ENCODE results near the gene NRG2. TPM values are rescaled to one million over a fixed set of nuclear protein-coding genes. Genes with fewer than 3 reads are reported as not detected.

The NRG2 gene
- polyA plus RNA-seq, 2 of the 4 experiments (the other 2 are of a cell fraction) = 1.0 to 1.1 TPM

DNA sequence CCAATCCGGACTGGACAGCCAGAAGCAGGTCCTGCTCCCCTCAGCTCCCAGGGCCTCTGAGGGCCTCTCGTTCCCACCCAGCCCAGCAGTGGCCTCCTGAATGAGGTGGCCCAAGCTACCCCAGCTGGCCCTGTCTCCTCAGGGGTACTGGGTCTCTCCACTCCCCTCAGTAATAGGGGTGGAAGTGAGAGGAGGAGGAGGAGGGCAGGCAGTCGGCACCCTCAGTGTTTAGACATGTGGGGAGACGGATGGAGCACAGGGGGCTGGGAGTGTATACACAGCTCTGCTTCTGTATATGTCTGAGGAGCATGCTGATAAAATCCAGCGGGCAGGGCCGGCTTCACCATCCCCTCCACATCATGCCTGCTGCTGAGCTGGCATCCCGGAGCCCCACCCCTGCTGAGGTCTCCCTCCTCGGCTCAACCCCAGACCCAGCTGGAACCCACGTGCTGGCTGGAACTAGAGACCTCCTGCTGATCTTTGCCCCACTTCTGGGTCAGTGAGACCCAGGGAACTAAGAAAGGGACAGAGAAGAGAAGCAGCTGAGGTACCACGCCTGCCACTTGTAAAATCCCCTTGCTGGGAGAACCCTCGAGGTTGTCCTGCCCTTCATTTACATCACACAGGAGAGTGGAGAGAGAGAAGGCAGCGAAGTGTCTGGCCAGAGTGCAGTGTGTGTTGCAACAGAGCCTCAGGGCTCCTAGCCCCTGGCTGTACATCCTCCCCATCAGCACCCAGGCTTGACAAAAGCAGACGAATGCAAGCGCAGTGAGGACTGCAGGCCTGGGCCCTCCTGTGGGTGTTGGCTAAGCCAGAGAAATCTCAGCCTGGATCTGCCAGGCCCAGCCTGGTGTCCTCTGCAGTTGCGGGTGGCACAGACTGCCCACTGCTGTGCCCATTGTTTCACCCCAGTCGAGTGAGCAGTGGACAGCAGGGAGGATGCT lies 170.0 kb downstream of the NRG2 start:
- DNase-seq (ENCODE audit: low read depth in 1 of 2, low spot score in 1 of 2) (no peak), ATAC-seq (no peak), FAIRE-seq (no peak)
- H3K4me2 ChIP-seq = no peak overlapping the region
- ChIA-PET POLR2A (no interaction called here), CTCF (interaction anchor here (0.8 to 3.5 kb wide), 10 partner anchors 8 to 107 kb away, joined by 3 to 22 read pairs (median 4); no protein-coding TSS in a partner anchor)
- TF ChIP-seq EHF (CRISPR knock-in tag; IDR thresholded peaks at IDR 0.05) (no peak), JUN (IDR thresholded peaks at IDR 0.05) (no peak), REST (IDR thresholded peaks at IDR 0.05) (no peak), HDAC2 (IDR thresholded peaks at IDR 0.05) (no peak), POLR2AphosphoS2 (conservative IDR thresholded peaks at IDR 0.05; ENCODE audit: low read length) (no peak), ATOH8 (CRISPR knock-in tag; IDR thresholded peaks at IDR 0.05; ENCODE audit: low read depth) (no peak), HMGXB4 (CRISPR knock-in tag; IDR thresholded peaks at IDR 0.05; ENCODE audit: borderline replicate concordance) (no peak), NPAS2 (CRISPR knock-in tag; IDR thresholded peaks at IDR 0.05; ENCODE audit: borderline replicate concordance) (no peak), ZNF302 (CRISPR knock-in tag; IDR thresholded peaks at IDR 0.05) (no peak), CBX2 (IDR thresholded peaks at IDR 0.05; ENCODE audit: borderline replicate concordance, low read depth) (no peak), ZSCAN20 (CRISPR knock-in tag; IDR thresholded peaks at IDR 0.05) (no peak), FOSL2 (IDR thresholded peaks at IDR 0.05) (no peak), FOSL2 (CRISPR knock-in tag; IDR thresholded peaks at IDR 0.05) (no peak), CHD4 (IDR thresholded peaks at IDR 0.05; ENCODE audit: borderline replicate concordance) (no peak), RFX5 (IDR thresholded peaks at IDR 0.05) (no peak), NR3C1 (IDR thresholded peaks at IDR 0.05) (no peak)
- TF ChIP-seq, protein P1, sequence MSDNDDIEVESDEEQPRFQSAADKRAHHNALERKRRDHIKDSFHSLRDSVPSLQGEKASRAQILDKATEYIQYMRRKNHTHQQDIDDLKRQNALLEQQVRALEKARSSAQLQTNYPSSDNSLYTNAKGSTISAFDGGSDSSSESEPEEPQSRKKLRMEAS (IDR thresholded peaks at IDR 0.05) = no peak
- H3K4me3 ChIP-seq = no peak overlapping the region
- peaks cover 3% of the 10 kb centered on the region; the same call in 1 of the 3 replicates for H3K9me3 ChIP-seq
- H3K27ac ChIP-seq = no peak overlapping the region
- 48% methylated on average over 13 of the region's 16 CpGs for WGBS (ENCODE audit: missing lambda C conversion rate)
- H3K4me1 ChIP-seq = 0 out of 3 replicates have a peak, but pooled peaks cover under 1% of the 10 kb centered on the region

DNA sequence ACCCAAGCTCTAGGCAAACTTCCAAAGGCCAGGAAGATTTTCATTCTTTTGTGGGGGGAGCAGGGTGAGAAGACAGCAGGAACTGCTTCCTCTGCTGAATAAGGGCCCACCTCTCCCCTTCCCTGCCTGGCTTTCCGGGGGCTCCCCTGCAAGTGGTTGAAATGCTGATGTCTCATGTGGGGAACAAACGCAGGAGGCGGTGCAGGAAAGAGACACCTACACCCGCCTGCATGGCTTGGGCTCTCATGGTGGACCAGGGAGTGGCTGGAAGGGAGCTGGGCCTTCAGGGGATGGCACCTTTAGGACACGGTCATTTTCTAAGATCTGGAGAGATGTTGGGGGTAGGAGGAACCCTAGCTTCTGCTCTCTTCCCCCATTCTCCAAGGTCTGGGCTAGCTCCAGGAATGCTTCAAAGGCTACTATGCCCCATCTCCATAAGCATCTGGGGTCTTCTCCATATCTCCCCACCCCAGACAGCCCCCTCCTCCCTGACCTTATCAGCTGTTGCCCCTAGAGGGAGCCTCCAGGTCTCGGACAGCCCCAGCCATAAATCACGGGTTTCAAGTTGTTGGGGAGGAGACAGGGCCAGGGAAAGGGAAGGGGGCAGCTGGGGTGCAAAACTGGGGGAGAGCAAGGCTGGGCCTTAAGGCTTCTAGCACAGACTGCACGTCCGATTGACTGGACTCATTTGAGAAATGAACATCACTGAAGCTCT lies 170.9 kb downstream of the NRG2 start:
- Histone ChIP-seq H3K27ac (no peak overlapping the region), H3K4me1 (0 out of 3 replicates have a peak, but pooled peaks cover 3% of the 10 kb centered on the region), H3K4me3 (no peak overlapping the region), H3K9me3 (peaks cover 3% of the 10 kb centered on the region; the same call in 1 of the 3 replicates), H3K4me2 (no peak overlapping the region)
- FAIRE-seq (no peak), ATAC-seq (peak in 1 of 2 experiments; percentile 43; a peak in 2 of 6 replicates), DNase-seq (ENCODE audit: low read depth in 1 of 2, low spot score in 1 of 2) (no peak)
- WGBS (ENCODE audit: missing lambda C conversion rate) = 57% methylated on average over 9 of the region's 9 CpGs
- TF ChIP-seq CHD4 (IDR thresholded peaks at IDR 0.05; ENCODE audit: borderline replicate concordance) (no peak), POLR2AphosphoS2 (conservative IDR thresholded peaks at IDR 0.05; ENCODE audit: low read length) (no peak), ZC3H11A (IDR thresholded peaks at IDR 0.05) (no peak), USF2 (IDR thresholded peaks at IDR 0.05) (no peak)
- CTCF ChIA-PET = interaction anchor here (0.8 to 3.5 kb wide), 10 partner anchors 9 to 106 kb away, joined by 3 to 22 read pairs (median 4); no protein-coding TSS in a partner anchor
- POLR2A ChIA-PET = no interaction called here

Measured in A549 (cell line).